ENCODE data around the gene PFDN2.

- no peak for TF ChIP-seq CTCF (IDR thresholded peaks at IDR 0.05; ENCODE audit: extremely low read depth in 1 of 2, insufficient read depth in 1 of 2, low read depth in 1 of 2, low read length in 2 of 2)
- no peak for TF ChIP-seq EZH2 (IDR thresholded peaks at IDR 0.05; ENCODE audit: borderline replicate concordance, low read depth, low read length, severe bottlenecking)
- TF ChIP-seq POLR2A (IDR thresholded peaks at IDR 0.05; ENCODE audit: low read depth, low read length), result no peak
- no peak for TF ChIP-seq MYC (IDR thresholded peaks at IDR 0.05; ENCODE audit: low read depth, low read length)
- no peak for TF ChIP-seq MAX (IDR thresholded peaks at IDR 0.05; ENCODE audit: insufficient read depth, insufficient read length)
- TF ChIP-seq POLR2AphosphoS5 (IDR thresholded peaks at IDR 0.05; ENCODE audit: insufficient read depth, low read depth, low read length), result no peak
Observed at GRCh38 chr1:161121834-161122233, 4.0 kb upstream of the PFDN2 start.
